ENCODE data around the gene TFAP2B.

TFAP2B gene

GRCh38 chr6:50825375-50826036 is 6.8 kb downstream of the TFAP2B start:
- DNase-seq (ENCODE audit: low read depth in 2 of 2) = no peak

GRCh38 chr6:50826037-50826761 is 7.5 kb downstream of the TFAP2B start:
- no peak for DNase-seq (ENCODE audit: low read depth in 2 of 2)

- no peak for DNase-seq (ENCODE audit: low read depth in 2 of 2)
These were observed 8.1 kb downstream of the TFAP2B start for GRCh38 chr6:50826803-50827202.

GRCh38 chr6:50829049-50829448 is 10.4 kb downstream of the TFAP2B start:
- no peak for DNase-seq (ENCODE audit: low read depth in 2 of 2)

GRCh38 chr6:50829898-50830444 is 11.3 kb downstream of the TFAP2B start:
- DNase-seq (ENCODE audit: low read depth in 2 of 2) = no peak

GRCh38 chr6:50831186-50831585 is 12.5 kb downstream of the TFAP2B start:
- no peak for DNase-seq (ENCODE audit: low read depth in 2 of 2)

GRCh38 chr6:50832912-50833311 is 14.2 kb downstream of the TFAP2B start:
- DNase-seq (ENCODE audit: low read depth in 2 of 2) = no peak

- DNase-seq (ENCODE audit: low read depth in 2 of 2) = no peak
These were observed 16.3 kb downstream of the TFAP2B start for GRCh38 chr6:50834929-50835410.

- DNase-seq (ENCODE audit: low read depth in 2 of 2) = no peak
These were observed 17.6 kb downstream of the TFAP2B start for GRCh38 chr6:50836231-50836630.

- DNase-seq (ENCODE audit: low read depth in 2 of 2) = no peak
These were observed 19.1 kb downstream of the TFAP2B start for GRCh38 chr6:50837589-50838445.

- no peak for DNase-seq (ENCODE audit: low read depth in 2 of 2)
These were observed 21.6 kb downstream of the TFAP2B start for GRCh38 chr6:50840112-50840810.

- DNase-seq (ENCODE audit: low read depth in 2 of 2) = no peak
These were observed 22.1 kb downstream of the TFAP2B start for GRCh38 chr6:50840811-50841192.

- no peak for DNase-seq (ENCODE audit: low read depth in 2 of 2)
These were observed 23.8 kb downstream of the TFAP2B start for GRCh38 chr6:50842446-50842845.

GRCh38 chr6:50842861-50843384 is 24.3 kb downstream of the TFAP2B start:
- DNase-seq (ENCODE audit: low read depth in 2 of 2) = no peak

GRCh38 chr6:50843842-50844241 is 25.2 kb downstream of the TFAP2B start:
- no peak for DNase-seq (ENCODE audit: low read depth in 2 of 2)

- DNase-seq (ENCODE audit: low read depth in 2 of 2) = no peak
These were observed 26.9 kb downstream of the TFAP2B start for GRCh38 chr6:50845499-50846143.

- no peak for DNase-seq (ENCODE audit: low read depth in 2 of 2)
These were observed 27.6 kb downstream of the TFAP2B start for GRCh38 chr6:50846144-50846851.

GRCh38 chr6:50846852-50847155 is 28.1 kb downstream of the TFAP2B start:
- DNase-seq (ENCODE audit: low read depth in 2 of 2) = no peak

- DNase-seq (ENCODE audit: low read depth in 2 of 2) = no peak
These were observed 29.4 kb downstream of the TFAP2B start for GRCh38 chr6:50847890-50848594.
